ENCODE measurements around the gene SMOC2.

The SMOC2 gene

DNA sequence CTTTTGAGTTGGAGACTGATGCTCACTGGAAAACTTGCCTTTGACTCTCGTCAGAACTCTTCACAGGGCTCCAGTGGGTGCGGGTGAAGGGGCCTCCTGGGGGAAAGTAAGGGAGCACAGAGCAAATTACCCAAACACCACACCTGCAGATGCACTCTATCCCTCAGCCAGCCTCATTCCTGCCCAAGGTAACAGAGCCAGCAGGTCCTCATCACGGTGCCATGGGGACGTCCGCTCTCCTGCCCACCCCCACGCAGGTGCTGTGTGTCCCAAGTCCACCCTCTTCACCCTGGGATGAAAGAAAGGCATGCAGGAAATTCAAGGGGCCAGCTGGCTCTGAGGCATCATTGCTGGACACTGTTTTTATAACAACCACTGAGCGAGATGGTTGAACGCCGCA, 269.0 kb downstream of the SMOC2 start:
- no peak overlapping the region for H3K27ac ChIP-seq
- H3K4me3 ChIP-seq = no peak overlapping the region

DNA sequence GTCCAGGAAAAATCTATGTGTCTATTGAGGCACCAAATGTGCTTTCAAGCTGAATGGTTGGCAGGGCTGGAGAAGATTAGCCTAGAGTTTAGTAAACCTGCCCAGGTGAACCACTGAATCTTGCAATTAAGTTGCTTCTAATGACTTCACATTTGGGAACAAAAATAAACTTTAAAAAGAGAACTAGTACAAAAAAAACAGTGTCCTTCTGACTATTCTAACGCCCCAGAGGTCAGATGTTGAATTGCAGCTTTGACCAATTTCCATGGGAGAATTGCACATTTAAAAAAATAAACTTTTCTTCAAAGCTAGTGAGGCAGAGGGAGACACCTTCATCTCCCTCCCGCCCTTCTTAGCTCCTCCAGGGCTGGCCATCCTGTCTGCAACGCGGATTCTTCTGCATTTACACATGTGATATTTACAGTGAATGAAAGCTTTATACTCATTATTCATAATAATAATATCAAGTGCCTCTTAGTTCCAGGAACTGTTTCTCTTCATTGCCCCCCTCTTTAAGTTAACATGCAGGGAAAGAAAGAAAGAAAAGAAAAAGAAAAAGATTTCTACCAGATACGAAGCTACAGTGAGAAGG, 270.2 kb downstream of the SMOC2 start:
- H3K27ac ChIP-seq = no peak overlapping the region
- no peak overlapping the region for H3K4me3 ChIP-seq

- no peak overlapping the region for H3K4me3 ChIP-seq
- no peak overlapping the region for H3K27ac ChIP-seq
These were observed 270.8 kb downstream of the SMOC2 start for GRCh38 chr6:168711666-168712300.

GRCh38 chr6:168712993-168713392, 272.0 kb downstream of the SMOC2 start:
- H3K27ac ChIP-seq = no peak overlapping the region
- no peak overlapping the region for H3K4me3 ChIP-seq

DNA sequence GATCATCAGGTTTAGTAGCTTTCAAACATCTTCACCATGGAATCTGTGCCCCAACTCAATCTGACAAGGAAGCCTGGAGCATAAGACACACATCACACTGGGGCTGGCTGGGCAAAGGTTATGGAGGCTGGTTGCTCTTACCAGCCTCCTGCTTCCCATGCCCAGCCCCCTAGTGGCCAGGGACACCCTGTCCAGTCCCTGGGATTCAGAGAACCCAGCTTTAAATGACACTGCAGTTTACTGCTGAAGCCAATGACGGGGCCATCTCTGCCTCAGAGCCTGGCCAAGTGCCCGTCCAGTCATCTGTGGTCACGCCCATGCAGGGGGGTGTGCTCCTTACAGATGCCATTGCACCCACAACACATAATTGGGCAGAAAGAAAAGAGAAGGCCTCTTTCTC, 272.9 kb downstream of the SMOC2 start:
- Histone ChIP-seq H3K4me3 (no peak overlapping the region), H3K27ac (no peak overlapping the region)

DNA sequence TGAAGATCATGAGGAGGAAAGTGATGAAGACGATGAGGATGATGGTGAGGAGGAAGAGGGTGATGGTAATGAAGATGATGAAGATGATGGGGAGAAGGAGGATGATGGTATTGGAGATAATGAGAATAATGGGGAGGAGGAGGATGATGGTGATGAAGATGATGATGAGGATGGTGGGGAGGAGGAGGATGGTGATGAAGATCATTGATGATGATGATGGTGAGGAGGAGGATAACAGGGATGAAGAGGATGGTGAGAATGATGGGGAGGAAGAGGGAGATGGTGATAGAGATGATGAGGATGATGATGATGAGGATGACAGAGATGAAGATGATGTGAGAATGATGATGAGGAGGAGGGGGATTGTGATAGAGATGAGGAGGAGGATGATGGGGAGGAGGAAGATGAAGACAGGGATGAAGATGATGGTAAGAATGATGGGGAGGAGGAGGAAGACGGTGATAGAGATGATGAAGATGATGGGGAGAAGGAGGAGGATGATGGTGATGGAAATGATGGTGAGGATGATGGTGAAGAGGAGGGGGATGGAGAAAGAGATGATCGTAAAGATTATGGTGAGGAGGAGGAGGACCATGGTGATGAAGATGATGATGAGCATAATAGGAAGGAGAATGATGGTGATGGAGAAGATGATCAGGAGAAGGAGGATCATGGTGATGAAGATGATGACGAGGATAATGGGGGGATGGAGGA, 273.7 kb downstream of the SMOC2 start:
- Histone ChIP-seq H3K4me3 (no peak overlapping the region), H3K27ac (no peak overlapping the region)

GRCh38 chr6:168715643-168716481, 274.9 kb downstream of the SMOC2 start:
- Histone ChIP-seq H3K4me3 (no peak overlapping the region), H3K27ac (no peak overlapping the region)

DNA sequence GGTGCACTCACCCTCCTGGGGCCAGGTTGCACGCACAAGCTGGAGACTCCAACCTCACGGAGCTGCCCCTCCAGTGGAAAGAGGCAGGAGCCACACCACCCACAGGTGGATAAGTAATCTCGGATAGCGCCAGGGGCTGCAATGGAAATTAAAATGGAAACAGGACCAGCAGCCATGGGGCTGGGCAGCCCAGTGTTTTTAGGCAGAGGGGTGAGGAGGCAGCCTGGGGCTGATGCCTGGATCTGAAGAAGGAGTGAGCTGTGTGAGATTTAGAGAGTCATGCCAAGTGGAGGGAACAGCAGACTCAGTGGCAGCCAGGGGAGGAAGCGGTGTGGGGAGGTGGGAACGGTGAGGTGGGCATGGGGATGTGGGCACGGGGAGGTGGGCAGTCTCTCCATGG, 275.6 kb downstream of the SMOC2 start:
- Histone ChIP-seq H3K4me3 (no peak overlapping the region), H3K27ac (no peak overlapping the region)

DNA sequence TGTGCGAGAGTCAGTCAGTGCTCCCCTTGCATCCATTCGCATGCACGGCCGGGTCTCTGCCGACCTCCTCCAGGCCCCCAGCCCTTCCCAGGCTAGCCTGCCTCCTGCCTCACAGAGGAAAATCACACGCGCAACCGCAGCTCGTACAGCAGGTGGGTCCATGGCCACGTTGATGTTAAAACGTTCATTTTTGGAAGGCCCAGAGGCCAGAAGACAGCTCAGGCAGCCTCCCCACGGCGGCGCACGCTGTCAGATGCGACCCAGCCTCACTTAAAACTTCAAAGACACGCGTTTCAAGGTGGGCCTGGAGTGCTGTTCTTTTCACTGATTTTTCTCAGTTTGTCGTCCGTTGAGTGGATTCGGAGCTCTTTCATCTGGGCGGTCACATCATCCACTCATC, 276.5 kb downstream of the SMOC2 start:
- Histone ChIP-seq H3K4me3 (no peak overlapping the region), H3K27ac (no peak overlapping the region)
